Natural killer cell (primary cell): ENCODE data around the gene DAD1. TPM values are rescaled to one million over a fixed set of nuclear protein-coding genes. Genes with fewer than 3 reads are reported as not detected.

Source experiments
- ATAC-seq, 3 donors: fragments of 150-1000 bp in 2 of 3; fragments of 200-7000 bp in 1 of 3; cut with Tn5 transposase; 1 replicate in 1 of 3; 2 replicates in 2 of 3; pipeline ENCODE4 v1.10.0; 2021; ENCODE audit warnings: mild to moderate bottlenecking in 2 of 3, moderate library complexity in 2 of 3
- DNase-seq, 2 donors: peaks; one replicate each; pipeline versions ENCODE4 v3.0.0 to v3.0.0-alpha.2; 2013 to 2021; ENCODE audit warnings: mixed read lengths in 1 of 2
- H3K27ac ChIP-seq: one replicate; pipeline ENCODE4 v1.5.1; 2013; ENCODE audit warnings: mild to moderate bottlenecking, low read length
- H3K27me3 ChIP-seq: one replicate; pipeline ENCODE4 v1.6.1; 2013; ENCODE audit warnings: low read length; ENCODE audit not compliant: control insufficient read depth, insufficient read depth
- H3K36me3 ChIP-seq: one replicate; pipeline ENCODE4 v1.6.1; 2013; ENCODE audit warnings: low read length; ENCODE audit not compliant: control insufficient read depth, insufficient read depth
- H3K4me1 ChIP-seq: one replicate; pipeline ENCODE4 v1.6.1; 2013; ENCODE audit warnings: low read length; ENCODE audit not compliant: control insufficient read depth, insufficient read depth
- H3K4me3 ChIP-seq: one replicate; pipeline ENCODE4 v1.5.1; 2013; ENCODE audit warnings: low read length
- H3K9me3 ChIP-seq: one replicate; pipeline ENCODE4 v1.6.1; 2013; ENCODE audit warnings: low read length; ENCODE audit not compliant: control insufficient read depth, insufficient read depth
- H3K27ac Mint-ChIP-seq, 2 donors: one replicate each; pipeline ENCODE4 v1.8.0; 2022; ENCODE audit warnings: mild to moderate bottlenecking in 2 of 2, mixed read lengths in 2 of 2, moderate library complexity in 1 of 2
- H3K27me3 Mint-ChIP-seq, 2 donors: one replicate each; pipeline ENCODE4 v1.8.0; 2022; ENCODE audit warnings: low read depth in 2 of 2, mixed read lengths in 2 of 2
- H3K36me3 Mint-ChIP-seq: one replicate; pipeline ENCODE4 v1.8.0; 2022; ENCODE audit warnings: mixed read lengths
- H3K4me1 Mint-ChIP-seq, 2 donors: one replicate each; pipeline ENCODE4 v1.8.0; 2022; ENCODE audit warnings: mixed read lengths in 2 of 2
- H3K4me3 Mint-ChIP-seq: one replicate; pipeline ENCODE4 v1.8.0; 2022; ENCODE audit warnings: mild to moderate bottlenecking, moderate library complexity, mixed read lengths
- H3K9me3 Mint-ChIP-seq, 2 donors: one replicate each; pipeline ENCODE4 v1.8.0; 2022; ENCODE audit warnings: mixed read lengths in 2 of 2
- WGBS: methylation state at CpG from one replicate; pipeline ENCODE4 v1.1.7; 2013; ENCODE audit warnings: missing lambda C conversion rate; ENCODE audit not compliant: insufficient coverage; 5-methylcytosine and 5-hydroxymethylcytosine counted together
- intact Hi-C: fragments of 100-400 bp; cut with micrococcal nuclease; formaldehyde crosslinking; loops from one replicate; pipeline ENCODE4 v1.14.2; 2022
- total RNA-seq, 4 donors: library from RNA; stranded (reverse); fragments of 120-200 nt in 1 of 4; gene quantifications; one replicate each; pipeline versions ENCODE4 v1.2.3 to v1.2.4, GENCODE V29; 2013 to 2022
- TF ChIP-seq, protein P1 (sequence below): fragments of 200-600 bp; IDR thresholded peaks from one replicate; pipeline ENCODE4 v1.8.0; 2022; ENCODE audit warnings: antibody characterized with exemption

Gene DAD1
- total RNA-seq, 3 donors from 2014 or later (not counting 1 experiment from before 2014, with no cell fraction given): 79.5 to 97.9 (median 92.8) TPM

DNA sequence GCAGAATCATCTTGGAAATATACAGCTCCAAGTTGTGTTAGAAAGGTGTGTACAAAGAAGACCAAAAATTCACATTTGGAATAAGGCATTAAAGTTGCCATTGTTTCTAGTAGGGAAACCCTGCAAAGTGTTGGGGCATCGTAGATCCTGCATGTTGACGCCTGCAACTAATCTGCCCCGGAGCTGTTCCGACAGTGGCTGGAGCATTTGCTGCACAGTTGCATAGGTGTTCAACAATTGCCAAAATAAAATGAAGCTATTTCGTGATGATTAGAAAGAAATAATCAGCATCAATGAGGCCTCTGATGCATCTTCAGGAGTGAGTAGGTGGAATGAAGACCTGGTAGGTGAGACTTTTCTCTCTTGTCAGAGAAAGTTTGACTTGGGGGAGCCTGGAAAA is 47.3 kb downstream of the DAD1 start:
- TF ChIP-seq, protein P1, sequence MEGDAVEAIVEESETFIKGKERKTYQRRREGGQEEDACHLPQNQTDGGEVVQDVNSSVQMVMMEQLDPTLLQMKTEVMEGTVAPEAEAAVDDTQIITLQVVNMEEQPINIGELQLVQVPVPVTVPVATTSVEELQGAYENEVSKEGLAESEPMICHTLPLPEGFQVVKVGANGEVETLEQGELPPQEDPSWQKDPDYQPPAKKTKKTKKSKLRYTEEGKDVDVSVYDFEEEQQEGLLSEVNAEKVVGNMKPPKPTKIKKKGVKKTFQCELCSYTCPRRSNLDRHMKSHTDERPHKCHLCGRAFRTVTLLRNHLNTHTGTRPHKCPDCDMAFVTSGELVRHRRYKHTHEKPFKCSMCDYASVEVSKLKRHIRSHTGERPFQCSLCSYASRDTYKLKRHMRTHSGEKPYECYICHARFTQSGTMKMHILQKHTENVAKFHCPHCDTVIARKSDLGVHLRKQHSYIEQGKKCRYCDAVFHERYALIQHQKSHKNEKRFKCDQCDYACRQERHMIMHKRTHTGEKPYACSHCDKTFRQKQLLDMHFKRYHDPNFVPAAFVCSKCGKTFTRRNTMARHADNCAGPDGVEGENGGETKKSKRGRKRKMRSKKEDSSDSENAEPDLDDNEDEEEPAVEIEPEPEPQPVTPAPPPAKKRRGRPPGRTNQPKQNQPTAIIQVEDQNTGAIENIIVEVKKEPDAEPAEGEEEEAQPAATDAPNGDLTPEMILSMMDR: no peak
- no peak overlapping the region for H3K4me3 ChIP-seq
- H3K27ac ChIP-seq: no peak overlapping the region
- no peak overlapping the region for H3K4me3 Mint-ChIP-seq
- H3K36me3 ChIP-seq: peaks cover 8% of the 10 kb centered on the region
- peaks cover 43 to 44% of the 10 kb centered on the region in 2 donors for H3K4me1 Mint-ChIP-seq
- intact Hi-C loops: no loop called here
- 85% methylated on average over 5 of the region's 5 CpGs for WGBS
- H3K9me3 ChIP-seq: no peaks in the 10 kb centered on the region
- no peak for ATAC-seq
- H3K27me3 Mint-ChIP-seq: no peaks in the 10 kb centered on the region
- H3K4me1 ChIP-seq: peaks cover 46% of the 10 kb centered on the region
- H3K9me3 Mint-ChIP-seq: no peaks in the 10 kb centered on the region
- H3K36me3 Mint-ChIP-seq: peaks cover 6% of the 10 kb centered on the region
- no peak overlapping the region for H3K27ac Mint-ChIP-seq
- H3K27me3 ChIP-seq: no peaks in the 10 kb centered on the region
- DNase-seq: no peak

DNA sequence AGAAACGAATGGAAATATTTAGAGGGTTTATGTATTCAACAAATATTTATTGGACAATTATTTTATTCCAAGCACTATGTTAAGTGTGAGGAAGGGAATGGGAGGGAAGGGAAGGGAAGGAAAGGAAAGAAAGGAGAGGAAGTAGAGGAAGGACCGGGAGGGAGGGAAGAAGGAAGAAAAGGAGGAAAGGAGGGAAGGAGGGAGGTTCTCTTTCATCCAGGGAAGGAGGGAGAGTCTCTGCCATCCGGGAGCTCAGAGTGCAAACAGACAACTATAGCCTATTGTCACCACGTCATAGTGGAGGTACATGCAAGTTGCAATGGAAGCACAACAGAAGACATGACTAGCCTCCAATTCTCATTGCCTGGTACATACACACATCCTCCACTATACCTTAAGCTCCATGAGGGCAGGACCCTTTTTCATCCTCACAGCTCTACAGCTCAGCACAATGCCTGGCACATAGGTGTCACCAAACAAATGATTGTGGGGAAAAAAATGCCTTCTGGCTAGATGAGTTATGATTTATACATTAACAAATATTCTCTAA is 48.1 kb downstream of the DAD1 start:
- H3K4me1 ChIP-seq: peaks cover 39% of the 10 kb centered on the region
- H3K4me3 ChIP-seq: no peak overlapping the region
- Mint-ChIP-seq H3K4me1 (peaks cover 45 to 49% of the 10 kb centered on the region in 2 donors), H3K9me3 (no peaks in the 10 kb centered on the region), H3K36me3 (peaks cover 6% of the 10 kb centered on the region), H3K4me3 (no peak overlapping the region), H3K27me3 (no peaks in the 10 kb centered on the region), H3K27ac (no peak overlapping the region)
- H3K9me3 ChIP-seq: no peaks in the 10 kb centered on the region
- ATAC-seq (no peak), DNase-seq (peak in 1 of 2 donors; percentile 50)
- H3K27me3 ChIP-seq: no peaks in the 10 kb centered on the region
- TF ChIP-seq, protein P1: no peak
- intact Hi-C loops: no loop called here
- H3K27ac ChIP-seq: peak overlapping the region; percentile 39
- H3K36me3 ChIP-seq: peaks cover 6% of the 10 kb centered on the region
- 89% methylated on average over 4 of the region's 4 CpGs for WGBS

DNA sequence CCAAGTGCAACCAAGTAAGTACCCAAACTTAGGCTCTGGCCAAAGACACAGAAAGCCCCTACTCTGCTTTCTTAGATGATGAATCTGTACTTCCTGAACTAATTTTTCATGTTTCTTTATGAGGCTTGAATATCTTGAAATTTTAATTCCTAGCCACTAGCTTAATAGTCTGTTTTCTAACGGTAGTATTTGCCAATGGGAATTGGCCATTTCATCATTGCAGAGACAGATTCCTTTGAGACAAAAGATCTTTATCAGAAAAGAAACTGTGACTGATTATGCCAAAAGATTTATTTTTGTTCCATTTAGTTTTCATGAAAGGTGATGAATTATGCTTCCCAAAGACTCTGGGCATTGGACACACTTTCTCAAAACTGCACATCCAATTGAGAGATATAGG is 48.7 kb downstream of the DAD1 start:
- Histone ChIP-seq H3K27ac (peak overlapping the region; percentile 12), H3K36me3 (peaks cover 6% of the 10 kb centered on the region), H3K9me3 (no peaks in the 10 kb centered on the region), H3K4me1 (peaks cover 37% of the 10 kb centered on the region), H3K4me3 (no peak overlapping the region), H3K27me3 (no peaks in the 10 kb centered on the region)
- no peaks in the 10 kb centered on the region for H3K9me3 Mint-ChIP-seq
- peaks cover 6% of the 10 kb centered on the region for H3K36me3 Mint-ChIP-seq
- H3K27ac Mint-ChIP-seq: no peak overlapping the region
- H3K27me3 Mint-ChIP-seq: no peaks in the 10 kb centered on the region
- H3K4me1 Mint-ChIP-seq: peaks cover 44 to 49% of the 10 kb centered on the region in 2 donors
- TF ChIP-seq, protein P1: no peak
- no peak overlapping the region for H3K4me3 Mint-ChIP-seq
- DNase-seq (peak in 1 of 2 donors; percentile 50), ATAC-seq (no peak)
- intact Hi-C loops: no loop called here
- 60% methylated on average over 1 of the region's 1 CpG for WGBS

DNA sequence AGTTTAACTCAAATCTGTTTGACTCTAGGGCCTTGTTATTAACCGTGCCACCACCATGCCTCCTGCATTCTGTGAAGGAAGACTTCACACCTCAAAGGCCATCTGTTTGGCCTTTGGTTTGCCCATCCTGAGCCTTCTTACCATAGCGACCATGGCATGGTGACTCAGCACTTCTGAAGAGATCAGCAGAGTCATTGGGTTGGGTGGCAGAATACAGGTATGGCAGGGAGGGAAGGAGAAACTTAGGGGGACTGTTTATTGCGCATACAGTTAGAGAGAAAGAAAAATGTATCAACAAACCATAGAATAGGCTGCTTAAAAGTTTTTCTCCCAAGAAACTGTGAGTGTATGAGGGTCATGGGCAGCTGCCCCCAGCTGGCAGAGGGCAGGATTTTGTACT is 49.2 kb downstream of the DAD1 start:
- H3K9me3 ChIP-seq: no peaks in the 10 kb centered on the region
- intact Hi-C loops: no loop called here
- Mint-ChIP-seq H3K36me3 (peaks cover 6% of the 10 kb centered on the region), H3K4me1 (peaks cover 41 to 49% of the 10 kb centered on the region in 2 donors), H3K4me3 (no peak overlapping the region), H3K27ac (peak overlapping the region in 1 of 2 donors; percentile 26), H3K9me3 (no peaks in the 10 kb centered on the region), H3K27me3 (no peaks in the 10 kb centered on the region)
- H3K27ac ChIP-seq: peak overlapping the region; percentile 6
- H3K36me3 ChIP-seq: peaks cover 6% of the 10 kb centered on the region
- peak in 1 of 2 donors; percentile 66 for DNase-seq
- TF ChIP-seq, protein P1: no peak
- H3K4me3 ChIP-seq: no peak overlapping the region
- ATAC-seq: no peak
- H3K4me1 ChIP-seq: peaks cover 34% of the 10 kb centered on the region
- no peaks in the 10 kb centered on the region for H3K27me3 ChIP-seq
- WGBS: 72% methylated on average over 3 of the region's 3 CpGs
